Stimulated activated CD4-positive, alpha-beta T cell treated with anti-CD3 and anti-CD28 coated beads, Interleukin-4, amount 100 ng/mL, for 4 hours (primary cell): ENCODE data around the gene ALDH18A1.
A peak's percentile ranks its signal among the peaks of the same experiment; 100 is the strongest.
"Not testable (repeated sequence)": the region's sequence is repeated elsewhere in the genome, so short reads cannot be mapped to it uniquely, and the experiment has no call there.

Experiments
- DNase-seq, 2 experiments: peaks; one replicate each; pipeline ENCODE4 v3.0.0-alpha.2; 2020

Gene ALDH18A1

GRCh38 chr10:95648138-95648537 lies 8.4 kb downstream of the ALDH18A1 start:
- DNase-seq, result no peak

GRCh38 chr10:95646160-95646559 lies 10.4 kb downstream of the ALDH18A1 start:
- no peak for DNase-seq

GRCh38 chr10:95644901-95645300 lies 11.6 kb downstream of the ALDH18A1 start:
- no peak for DNase-seq

GRCh38 chr10:95640891-95641315 lies 15.6 kb downstream of the ALDH18A1 start:
- no peak for DNase-seq

- DNase-seq, result no peak
Observed at GRCh38 chr10:95637911-95638310, 18.6 kb downstream of the ALDH18A1 start.

- DNase-seq, result no peak
Observed at GRCh38 chr10:95637140-95637539, 19.4 kb downstream of the ALDH18A1 start.

- DNase-seq, result no peak
Observed at GRCh38 chr10:95635319-95635733, 21.2 kb downstream of the ALDH18A1 start.

GRCh38 chr10:95628786-95629185 lies 27.7 kb downstream of the ALDH18A1 start:
- DNase-seq, result no peak

GRCh38 chr10:95626500-95626899 lies 30.0 kb downstream of the ALDH18A1 start:
- DNase-seq, result no peak

- DNase-seq, result not testable (repeated sequence)
Observed at GRCh38 chr10:95620415-95620814, 36.1 kb downstream of the ALDH18A1 start.

GRCh38 chr10:95618101-95618500 lies 38.4 kb downstream of the ALDH18A1 start:
- no peak for DNase-seq

GRCh38 chr10:95616446-95616845 lies 40.1 kb downstream of the ALDH18A1 start:
- no peak for DNase-seq

- DNase-seq, result no peak
Observed at GRCh38 chr10:95613330-95613729, 43.2 kb downstream of the ALDH18A1 start.

GRCh38 chr10:95610727-95611126 lies 45.8 kb downstream of the ALDH18A1 start:
- DNase-seq, result no peak

- DNase-seq, result no peak
Observed at GRCh38 chr10:95606922-95607321, 49.6 kb downstream of the ALDH18A1 start.

- no peak for DNase-seq
Observed at GRCh38 chr10:95605163-95605562, 51.3 kb downstream of the ALDH18A1 start.

- no peak for DNase-seq
Observed at GRCh38 chr10:95604630-95605029, 51.9 kb downstream of the ALDH18A1 start.

GRCh38 chr10:95602382-95602781 lies 54.1 kb downstream of the ALDH18A1 start:
- no peak for DNase-seq

- DNase-seq, result peak in 1 of 2 experiments; percentile 30
Observed at GRCh38 chr10:95601116-95601719, 55.3 kb downstream of the ALDH18A1 start.

GRCh38 chr10:95600158-95600557 lies 56.4 kb downstream of the ALDH18A1 start:
- DNase-seq, result no peak

GRCh38 chr10:95597788-95598187 lies 58.7 kb downstream of the ALDH18A1 start:
- DNase-seq, result no peak

GRCh38 chr10:95588025-95588424 lies 68.5 kb downstream of the ALDH18A1 start:
- no peak for DNase-seq

- DNase-seq, result no peak
Observed at GRCh38 chr10:95579835-95580535, 76.5 kb downstream of the ALDH18A1 start.

- no peak for DNase-seq
Observed at GRCh38 chr10:95579292-95579691, 77.2 kb downstream of the ALDH18A1 start.

- DNase-seq, result no peak
Observed at GRCh38 chr10:95578619-95579018, 77.9 kb downstream of the ALDH18A1 start.
